Loucy (cell line): ENCODE measurements around the gene ANKZF1.

Source experiments
- EZH2phosphoT487 ChIP-seq: fragments of 200-600 bp; IDR thresholded peaks from 2 replicates; pipeline ENCODE4 v1.6.1; 2018; ENCODE audit warnings: antibody characterized with exemption, mild to moderate bottlenecking, moderate library complexity, borderline replicate concordance
- TF ChIP-seq, protein P1 (sequence below): fragments of 200-600 bp; sonication (generic); conservative IDR thresholded peaks from 2 replicates; pipeline ENCODE4 v1.5.1; 2014; ENCODE audit warnings: mild to moderate bottlenecking, antibody characterized with exemption, low read length

DNA sequence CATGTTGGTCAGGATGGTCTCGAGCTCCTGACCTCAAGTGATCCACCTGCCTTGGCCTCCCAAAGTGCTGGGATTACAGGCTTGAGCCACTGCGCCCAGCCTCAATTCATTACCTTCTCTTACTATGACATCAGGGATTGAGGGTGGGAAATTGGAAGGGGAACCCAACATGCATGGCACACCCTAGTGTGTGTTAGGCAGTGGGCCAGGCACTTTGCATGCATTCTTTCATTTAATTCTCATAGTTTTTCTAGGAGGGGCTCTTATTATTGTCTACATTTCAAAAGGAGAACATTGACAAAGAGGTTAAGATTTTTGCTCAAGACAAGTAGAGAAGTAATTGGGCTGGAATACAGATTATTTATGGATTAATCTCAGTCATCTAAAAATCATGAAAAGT, 38.7 kb downstream of the ANKZF1 start:
- TF ChIP-seq, protein P1, sequence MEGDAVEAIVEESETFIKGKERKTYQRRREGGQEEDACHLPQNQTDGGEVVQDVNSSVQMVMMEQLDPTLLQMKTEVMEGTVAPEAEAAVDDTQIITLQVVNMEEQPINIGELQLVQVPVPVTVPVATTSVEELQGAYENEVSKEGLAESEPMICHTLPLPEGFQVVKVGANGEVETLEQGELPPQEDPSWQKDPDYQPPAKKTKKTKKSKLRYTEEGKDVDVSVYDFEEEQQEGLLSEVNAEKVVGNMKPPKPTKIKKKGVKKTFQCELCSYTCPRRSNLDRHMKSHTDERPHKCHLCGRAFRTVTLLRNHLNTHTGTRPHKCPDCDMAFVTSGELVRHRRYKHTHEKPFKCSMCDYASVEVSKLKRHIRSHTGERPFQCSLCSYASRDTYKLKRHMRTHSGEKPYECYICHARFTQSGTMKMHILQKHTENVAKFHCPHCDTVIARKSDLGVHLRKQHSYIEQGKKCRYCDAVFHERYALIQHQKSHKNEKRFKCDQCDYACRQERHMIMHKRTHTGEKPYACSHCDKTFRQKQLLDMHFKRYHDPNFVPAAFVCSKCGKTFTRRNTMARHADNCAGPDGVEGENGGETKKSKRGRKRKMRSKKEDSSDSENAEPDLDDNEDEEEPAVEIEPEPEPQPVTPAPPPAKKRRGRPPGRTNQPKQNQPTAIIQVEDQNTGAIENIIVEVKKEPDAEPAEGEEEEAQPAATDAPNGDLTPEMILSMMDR, result no peak
- TF ChIP-seq EZH2phosphoT487, result no peak
